GM19099 (cell line): ENCODE results near the gene SYNCRIP.

ENCODE experiments used
- POLR2A ChIP-seq: IDR thresholded peaks from 3 replicates; pipeline ENCODE4 v1.6.1; 2011; ENCODE audit warnings: low read depth; ENCODE audit not compliant: insufficient read length; ENCODE audit errors: extremely low read depth

Gene SYNCRIP

DNA sequence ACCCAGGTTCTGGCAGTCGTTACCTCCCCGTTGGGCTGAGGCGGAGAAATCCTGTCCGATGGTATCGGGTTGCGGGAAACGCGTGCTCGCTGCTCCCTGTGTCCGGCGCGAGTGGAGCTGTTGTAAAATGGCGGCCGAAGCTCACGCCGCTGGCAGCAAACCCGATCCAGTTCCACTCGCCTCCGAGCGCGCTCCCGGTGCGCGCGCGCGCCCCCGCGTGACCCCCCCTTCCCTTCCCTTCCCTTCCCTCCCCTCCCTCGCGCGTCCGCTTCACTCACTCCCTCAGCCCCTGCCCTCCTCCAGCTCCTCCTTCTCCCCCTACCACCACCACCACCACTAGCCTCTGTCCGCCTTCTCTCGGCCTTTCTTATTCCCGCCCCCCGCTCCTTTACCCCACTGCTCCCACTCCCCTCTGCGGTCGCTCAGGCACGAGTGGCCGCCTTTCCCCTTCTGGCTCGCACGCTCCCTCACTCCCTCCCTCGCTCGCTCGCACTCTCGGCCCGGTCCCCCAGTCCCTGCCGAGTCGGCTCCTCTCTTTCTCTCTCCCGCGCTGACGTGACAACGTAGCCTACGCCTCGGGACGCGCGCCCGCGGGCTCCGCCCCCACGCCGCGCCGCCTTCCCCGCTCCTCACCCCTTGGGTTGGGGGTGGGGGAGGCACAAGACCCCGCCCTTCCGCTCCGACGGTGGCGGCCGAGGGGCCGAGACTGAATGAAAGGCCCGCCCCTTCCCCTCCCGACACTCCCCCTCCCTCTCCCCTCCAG lies at the start of gene SYNCRIP:
TSS of gene SYNCRIP (minus strand) at position 113 of the 763 bp plus-strand sequence. CDS start 1,447 bp downstream, outside the sequence.
- peak; percentile 87 for TF ChIP-seq POLR2A

DNA sequence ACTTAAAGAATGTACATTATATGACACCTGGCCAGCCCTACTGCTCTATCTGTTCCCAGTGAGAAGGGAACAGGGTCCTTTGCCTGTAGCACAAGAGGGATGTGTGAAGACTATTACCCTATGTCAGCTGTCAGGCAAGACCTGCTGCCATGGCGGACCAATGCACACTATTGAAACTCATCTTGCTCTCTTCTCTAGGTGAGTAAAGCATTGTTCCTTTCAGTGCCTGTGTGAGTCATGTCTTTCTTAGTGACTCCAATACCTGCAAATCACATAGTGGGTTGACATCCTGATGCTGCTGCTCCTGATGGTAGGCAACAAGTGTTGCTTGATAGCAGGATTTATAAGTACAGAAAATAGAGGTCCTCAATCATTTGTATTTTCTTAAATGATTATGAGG lies 48.8 kb upstream of the SYNCRIP start:
- TF ChIP-seq POLR2A = no peak

DNA sequence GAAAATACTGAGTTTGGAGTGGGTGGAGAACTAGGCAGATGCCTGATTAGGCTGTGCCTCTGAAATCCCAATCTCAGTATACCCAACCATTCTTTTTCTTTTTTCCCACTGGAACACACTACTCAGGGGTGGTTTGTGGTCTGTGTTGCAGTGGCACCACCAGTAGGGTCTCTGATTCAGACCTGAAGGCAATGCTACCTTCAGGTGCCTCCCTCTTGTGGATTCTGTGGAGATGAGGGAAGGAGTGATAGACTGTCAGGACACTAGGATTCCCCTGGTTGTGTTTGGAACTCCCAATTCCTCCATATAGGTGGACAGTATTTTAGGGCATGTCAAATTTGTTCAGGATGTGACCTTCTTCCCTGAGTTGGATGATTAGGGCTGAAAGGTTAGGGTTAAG lies 47.4 kb upstream of the SYNCRIP start:
- TF ChIP-seq POLR2A = no peak

GRCh38 chr6:85685713-85686112 lies 43.0 kb upstream of the SYNCRIP start:
- TF ChIP-seq POLR2A = no peak

DNA sequence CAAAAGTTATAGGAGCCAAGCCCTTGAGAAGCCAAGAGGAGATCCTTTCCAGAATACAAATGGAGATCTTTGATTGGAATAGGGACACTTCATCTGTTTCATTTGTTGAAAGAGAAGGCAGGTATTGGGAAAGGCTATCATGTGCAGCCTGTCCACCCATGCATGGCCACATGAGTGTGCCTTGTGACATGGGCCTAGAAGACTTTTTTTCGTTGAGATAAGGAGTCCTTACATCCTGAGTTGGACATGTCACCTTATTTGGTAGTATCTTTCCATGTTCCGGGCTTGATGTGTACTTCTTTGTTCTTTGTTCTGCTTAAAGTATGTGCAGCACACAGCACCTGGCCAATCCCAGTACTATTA lies 42.1 kb upstream of the SYNCRIP start:
- no peak for TF ChIP-seq POLR2A

- no peak for TF ChIP-seq POLR2A
These were observed 41.6 kb upstream of the SYNCRIP start for GRCh38 chr6:85684133-85684808.

DNA sequence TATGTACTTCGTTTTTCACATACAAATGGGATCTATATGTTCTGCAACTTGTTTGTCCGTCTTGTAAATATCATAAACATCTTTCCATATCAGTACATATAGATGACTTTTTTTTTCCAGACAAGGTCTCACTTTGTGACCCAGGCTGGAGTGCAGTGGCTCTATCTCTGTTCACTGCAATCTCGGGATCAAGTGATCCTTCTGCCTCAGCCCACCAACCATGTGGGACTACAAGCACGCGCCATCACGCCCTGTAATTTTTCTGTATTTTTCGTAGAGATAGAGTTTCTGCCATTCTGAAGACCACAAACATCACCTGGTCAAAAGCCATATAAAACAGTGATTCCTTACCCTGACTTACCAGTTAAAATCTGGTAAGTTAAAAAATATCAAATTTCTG lies 37.7 kb upstream of the SYNCRIP start:
- no peak for TF ChIP-seq POLR2A

- no peak for TF ChIP-seq POLR2A
These were observed 36.9 kb upstream of the SYNCRIP start for GRCh38 chr6:85679445-85680123.

DNA sequence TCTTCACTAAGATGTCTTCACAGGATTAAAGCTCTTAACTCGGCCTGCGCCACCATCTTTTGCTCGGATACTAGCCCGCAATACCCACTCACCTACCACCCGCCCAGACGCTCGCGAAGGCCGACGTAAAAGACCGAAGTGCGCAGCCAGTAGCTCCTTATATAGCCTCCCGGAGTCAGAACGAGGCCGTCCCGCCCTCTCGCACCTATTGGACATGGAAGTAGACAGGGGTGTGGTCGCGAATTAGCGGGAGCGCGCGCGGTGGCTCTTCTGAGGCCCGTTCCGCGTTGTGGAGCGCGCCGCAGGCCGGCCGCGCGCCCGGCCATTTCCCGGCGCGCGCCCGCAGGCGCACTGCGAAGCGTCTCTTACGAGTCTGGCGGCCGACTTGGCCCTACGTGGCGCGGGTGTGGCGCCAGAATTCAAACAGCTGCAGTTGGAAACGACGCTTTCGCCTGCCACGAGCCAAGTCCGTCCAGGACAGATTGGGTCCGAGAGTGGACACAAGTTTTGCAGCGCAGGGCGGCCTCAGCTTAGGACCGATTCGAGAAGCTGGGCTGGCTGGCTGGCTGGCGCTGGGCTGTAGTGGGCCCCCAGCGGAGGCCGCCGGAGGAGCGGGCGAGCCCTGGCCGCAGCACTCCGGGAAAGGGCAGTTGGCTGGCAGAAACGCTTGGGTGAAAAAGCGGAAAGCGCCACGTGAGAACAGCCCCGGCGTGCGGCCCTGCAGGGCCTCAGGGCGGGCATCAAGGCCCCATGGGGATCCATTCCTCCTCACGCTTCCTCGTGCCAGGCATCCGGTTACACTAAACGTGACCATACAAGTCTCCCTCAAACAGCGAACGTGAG lies 36.1 kb upstream of the SYNCRIP start:
- peak; percentile 100 for TF ChIP-seq POLR2A

- TF ChIP-seq POLR2A = no peak
These were observed 35.4 kb upstream of the SYNCRIP start for GRCh38 chr6:85678026-85678601.

DNA sequence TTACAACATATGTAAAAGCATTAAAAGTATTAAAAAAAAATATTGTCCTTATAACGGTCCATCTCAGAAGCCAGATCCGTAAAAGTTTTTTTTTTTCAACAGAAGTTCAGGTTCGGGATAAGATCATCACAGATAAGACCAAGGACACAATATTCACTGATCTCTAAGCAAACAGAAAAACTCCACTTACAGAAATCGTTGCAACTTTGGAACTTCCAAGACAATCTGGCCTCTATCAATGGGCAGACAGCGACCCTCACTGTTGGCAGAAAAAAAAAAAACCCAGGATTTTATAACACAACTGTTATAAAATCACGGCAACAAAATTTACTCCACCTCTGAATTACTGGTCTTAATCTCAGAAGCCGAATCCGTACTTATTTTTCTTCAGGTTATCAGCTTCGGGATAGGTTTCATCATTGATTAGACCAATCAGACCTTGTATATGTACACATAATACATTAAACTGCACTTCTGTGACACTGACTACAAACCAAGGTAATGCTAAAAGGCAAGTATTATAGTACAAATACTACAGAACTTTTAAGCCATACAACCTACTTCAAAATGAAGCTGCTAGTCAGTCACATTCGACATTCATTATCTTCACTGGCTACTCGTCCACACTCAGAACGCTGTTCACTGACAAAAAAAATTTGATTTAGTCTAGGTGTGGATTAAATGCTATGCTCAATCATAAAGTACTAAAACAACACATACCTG lies 34.7 kb upstream of the SYNCRIP start:
- no peak for TF ChIP-seq POLR2A

DNA sequence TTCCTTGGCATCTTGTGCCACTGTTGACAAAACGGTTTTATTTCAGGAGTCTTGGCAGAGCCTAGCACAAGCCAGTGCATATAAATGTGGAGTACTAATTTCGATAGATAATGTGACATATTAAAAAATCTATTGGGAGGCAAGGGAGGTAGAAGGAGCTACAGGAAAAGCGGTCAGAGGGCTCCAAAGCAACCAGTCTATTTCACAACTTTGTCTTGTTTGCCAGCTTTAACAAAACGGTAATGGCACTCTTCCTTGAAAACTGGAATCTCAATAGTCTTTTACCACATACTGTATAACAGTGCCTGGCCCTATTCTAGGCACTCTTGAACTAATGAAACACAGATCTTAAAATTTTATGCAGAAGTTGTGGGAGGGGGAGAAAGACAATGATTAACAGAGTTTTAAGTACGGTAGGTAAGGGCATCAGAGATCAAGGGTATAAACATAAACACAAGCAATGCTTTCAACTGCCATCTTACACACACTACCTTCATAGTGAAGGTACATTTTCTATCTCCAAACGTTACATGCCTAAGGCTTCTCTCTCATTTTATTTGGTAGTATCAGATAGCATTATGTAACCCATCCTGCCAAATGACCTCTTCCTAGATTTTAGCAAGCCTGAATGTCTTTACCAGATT lies 33.5 kb upstream of the SYNCRIP start:
- TF ChIP-seq POLR2A = no peak

DNA sequence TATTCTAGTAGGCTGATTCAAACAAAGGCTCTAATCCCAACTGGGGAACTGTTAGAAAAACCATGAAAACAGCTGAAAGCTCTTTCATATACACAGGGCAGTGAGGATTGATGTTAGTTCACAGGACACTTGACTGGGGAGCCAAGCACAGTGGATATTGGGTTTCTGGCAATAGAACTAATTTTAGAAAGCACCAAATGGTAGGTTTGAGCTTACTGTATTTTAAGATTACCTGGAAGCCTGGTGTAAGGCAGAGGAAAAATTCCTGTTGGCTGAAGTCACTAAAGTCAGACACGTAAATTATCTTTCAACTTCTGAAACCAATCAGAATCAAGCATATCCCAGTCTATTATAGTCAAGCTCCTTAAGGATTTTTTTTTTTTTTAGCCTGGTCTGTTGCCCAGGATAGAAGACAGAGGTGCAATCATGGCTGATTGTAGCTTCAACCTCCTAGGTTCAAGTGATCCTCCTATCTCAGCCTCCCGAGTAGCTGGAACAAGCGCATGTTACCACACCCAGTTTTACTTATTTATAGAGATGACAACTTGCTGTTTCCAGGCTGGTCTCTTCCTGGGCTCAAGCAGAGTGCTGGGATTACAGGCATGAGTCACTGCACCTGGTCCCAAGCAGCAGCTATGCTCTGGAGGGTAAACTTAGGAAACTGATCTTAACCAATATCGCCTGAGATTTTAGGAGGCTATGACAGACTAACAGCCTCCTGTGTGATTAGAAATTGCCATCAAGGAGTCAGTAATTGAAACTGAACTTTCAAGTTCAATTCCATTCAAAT lies 32.5 kb upstream of the SYNCRIP start:
- TF ChIP-seq POLR2A = peak; percentile 15
